Hepatocyte (in vitro differentiated cells): ENCODE measurements around the gene FES. TPM values are rescaled to one million over a fixed set of nuclear protein-coding genes. Genes with fewer than 3 reads are reported as not detected.

Source experiments
- DNase-seq: peaks from one replicate; pipeline ENCODE4 v3.0.0-alpha.2; 2016; ENCODE audit warnings: low spot score
- H2AFZ ChIP-seq: fragments of 200-600 bp; sonication (generic); 2 replicates; pipeline ENCODE4 v1.6.0; 2016; ENCODE audit warnings: antibody characterized with exemption, mild to moderate bottlenecking
- H3K27ac ChIP-seq: fragments of 200-600 bp; sonication (generic); 2 replicates; pipeline ENCODE4 v1.5.1; 2016; ENCODE audit warnings: mild to moderate bottlenecking
- H3K27me3 ChIP-seq: fragments of 200-600 bp; sonication (generic); 2 replicates; pipeline ENCODE4 v1.6.1; 2016
- H3K36me3 ChIP-seq: fragments of 200-600 bp; sonication (generic); replicated peaks from 2 replicates; pipeline ENCODE4 v1.5.1; 2016; ENCODE audit warnings: low read depth; ENCODE audit not compliant: insufficient read depth
- H3K4me1 ChIP-seq: fragments of 200-600 bp; sonication (generic); 2 replicates; pipeline ENCODE4 v1.5.1; 2016; ENCODE audit warnings: mild to moderate bottlenecking, moderate library complexity; ENCODE audit not compliant: insufficient read depth
- H3K4me2 ChIP-seq: fragments of 200-600 bp; sonication (generic); 2 replicates; pipeline ENCODE4 v1.6.0; 2016
- H3K4me3 ChIP-seq: fragments of 200-600 bp; sonication (generic); 2 replicates; pipeline ENCODE4 v1.5.1; 2016; ENCODE audit warnings: mild to moderate bottlenecking
- H3K79me2 ChIP-seq: fragments of 200-600 bp; sonication (generic); 2 replicates; pipeline ENCODE4 v1.6.0; 2017; ENCODE audit warnings: mild to moderate bottlenecking
- H3K9me2 ChIP-seq: fragments of 200-600 bp; sonication (generic); replicated peaks from 2 replicates; pipeline ENCODE4 v1.6.0; 2017; ENCODE audit warnings: mild to moderate bottlenecking; ENCODE audit not compliant: insufficient read depth
- H3K9me3 ChIP-seq: fragments of 200-600 bp; sonication (generic); 2 replicates; pipeline ENCODE4 v1.5.1; 2016; ENCODE audit warnings: low read depth, mild to moderate bottlenecking
- H4K20me1 ChIP-seq: fragments of 200-600 bp; sonication (generic); 2 replicates; pipeline ENCODE4 v1.6.0; 2016; ENCODE audit warnings: mild to moderate bottlenecking; ENCODE audit not compliant: insufficient read depth, poor library complexity, severe bottlenecking
- CTCF ChIP-seq: fragments of 200-600 bp; sonication (generic); IDR thresholded peaks from 2 replicates; pipeline ENCODE4 v1.5.1; 2016; ENCODE audit warnings: antibody characterized with exemption, mild to moderate bottlenecking; ENCODE audit not compliant: poor library complexity
- EZH2 ChIP-seq: fragments of 200-600 bp; sonication (generic); IDR thresholded peaks from 2 replicates; pipeline ENCODE4 v1.6.1; 2016; ENCODE audit warnings: antibody characterized with exemption, mild to moderate bottlenecking, borderline replicate concordance
- EZH2phosphoT487 ChIP-seq: fragments of 200-600 bp; sonication (generic); IDR thresholded peaks from one replicate; pipeline ENCODE4 v1.6.1; 2018; ENCODE audit warnings: antibody characterized with exemption, mild to moderate bottlenecking, low read depth, moderate library complexity; ENCODE audit not compliant: unreplicated experiment, severe bottlenecking
- WGBS: methylation state at CpG from one replicate; pipeline ENCODE4 v1.1.6; 2016; ENCODE audit warnings: low lambda C conversion rate; ENCODE audit errors: missing lambda C conversion rate; 5-methylcytosine and 5-hydroxymethylcytosine counted together
- polyA plus RNA-seq: library from polyadenylated mRNA; unstranded; fragments of >200 nt; fragmentation: Nextera tagmentation; extraction: Ambion mirVana; gene quantifications from 2 replicates; pipeline ENCODE4 v1.2.1, GENCODE V29; 2016
- total RNA-seq: library from RNA; depleted of rRNA; stranded (reverse); fragments of >200 nt; gene quantifications from 2 replicates; pipeline ENCODE4 v1.2.3, GENCODE V29; 2014

FES gene
- total and polyA plus RNA-seq, 2 experiments from 2014 or later = 7.3 to 13.5 TPM

DNA sequence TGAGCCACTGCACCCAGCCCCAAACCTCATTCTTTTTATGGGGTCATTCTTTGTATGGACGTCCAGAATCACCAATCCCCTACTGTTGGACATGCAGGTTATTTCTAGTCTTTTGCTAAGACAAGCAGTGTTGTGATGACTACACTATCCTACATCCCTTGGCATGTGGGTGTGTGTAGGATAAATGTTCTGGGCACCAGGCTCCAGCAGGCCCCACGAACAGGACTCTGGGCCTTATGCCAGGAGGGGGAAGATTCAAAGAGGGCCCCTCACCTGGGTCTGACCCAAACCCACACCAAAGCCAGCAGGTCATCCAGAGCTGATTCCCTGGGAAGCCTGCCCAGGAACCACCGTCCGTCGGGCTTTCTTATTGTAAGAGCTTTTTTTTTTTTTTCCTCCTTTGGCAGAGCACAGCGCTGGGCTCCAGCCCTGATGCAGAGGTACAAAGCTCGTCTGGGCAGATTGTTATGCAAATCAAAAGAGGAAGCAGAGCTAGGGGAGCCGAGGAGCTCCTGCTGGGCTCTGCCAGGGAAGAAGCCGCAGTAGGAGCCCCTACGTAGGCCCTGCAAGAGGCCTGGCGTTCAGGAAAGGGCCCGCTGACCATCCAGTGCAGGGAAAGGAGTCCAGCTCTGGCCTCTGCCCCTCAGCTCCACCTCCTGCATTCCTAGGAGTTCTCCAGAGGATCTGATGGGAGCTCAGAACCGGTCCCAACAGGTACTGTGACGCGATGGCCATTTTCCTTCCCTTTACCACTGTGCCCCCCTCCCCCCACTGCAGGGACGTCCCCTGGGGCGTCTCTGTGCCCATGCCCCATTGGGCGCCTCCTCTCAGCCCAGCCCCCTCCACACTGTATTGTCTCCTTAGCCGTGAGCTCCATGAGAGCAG lies 44.9 kb upstream of the FES start:
- no peaks in the 10 kb centered on the region for H3K9me3 ChIP-seq
- H3K79me2 ChIP-seq = no peaks in the 10 kb centered on the region
- no peak for TF ChIP-seq EZH2
- peak; percentile 63 for DNase-seq
- no peaks in the 10 kb centered on the region for H3K27me3 ChIP-seq
- H4K20me1 ChIP-seq = no peaks in the 10 kb centered on the region
- peak overlapping the region; percentile 61 for H3K27ac ChIP-seq
- H3K4me3 ChIP-seq = no peak overlapping the region
- peaks cover 10% of the 10 kb centered on the region for H3K4me1 ChIP-seq
- peak overlapping the region; percentile 41 for H3K4me2 ChIP-seq
- H3K36me3 ChIP-seq = no peaks in the 10 kb centered on the region
- WGBS = 53% methylated on average over 19 of the region's 19 CpGs
- H3K9me2 ChIP-seq = no peaks in the 10 kb centered on the region
- H2AFZ ChIP-seq = no peak overlapping the region

DNA sequence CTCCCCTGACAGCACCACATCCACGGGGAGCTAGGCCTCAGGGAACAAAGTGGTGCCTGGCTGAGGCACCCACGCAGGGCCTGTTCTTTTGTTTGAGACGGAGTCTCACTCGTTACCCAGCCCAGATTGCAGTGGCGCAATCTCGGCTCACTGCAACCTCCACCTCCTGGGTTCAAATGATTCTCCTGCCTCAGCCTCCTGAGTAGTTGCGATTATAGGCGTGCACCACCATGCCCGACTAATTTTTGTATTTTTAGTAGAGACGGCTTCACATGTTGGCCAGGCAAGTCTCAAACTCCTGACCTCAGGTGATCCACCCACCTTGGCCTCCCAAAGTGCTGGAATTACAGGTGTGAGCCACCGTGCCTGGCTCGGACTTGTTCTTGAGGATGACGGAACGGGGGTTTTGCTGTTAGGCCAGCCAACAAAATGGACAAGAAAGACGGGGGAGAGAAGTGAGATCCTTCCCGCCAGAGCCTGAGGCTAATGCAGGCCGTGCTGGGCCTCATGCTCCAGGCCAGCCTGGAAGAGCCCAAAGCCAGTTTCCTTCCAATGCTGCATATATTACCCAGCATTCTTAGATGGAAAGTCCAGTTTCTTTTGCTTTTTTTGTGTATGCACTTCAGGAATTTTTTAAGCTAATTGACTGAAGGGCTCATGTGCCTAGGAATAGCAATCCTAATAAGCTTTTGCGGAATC lies 44.0 kb upstream of the FES start:
- Histone ChIP-seq H3K4me3 (no peak overlapping the region), H3K4me2 (no peak overlapping the region), H2AFZ (no peak overlapping the region), H4K20me1 (no peaks in the 10 kb centered on the region), H3K27me3 (no peaks in the 10 kb centered on the region), H3K9me2 (no peaks in the 10 kb centered on the region), H3K79me2 (no peaks in the 10 kb centered on the region), H3K27ac (no peak overlapping the region), H3K36me3 (no peaks in the 10 kb centered on the region), H3K4me1 (peaks cover 10% of the 10 kb centered on the region), H3K9me3 (no peaks in the 10 kb centered on the region)
- TF ChIP-seq CTCF = no peak
- TF ChIP-seq EZH2 = no peak
- TF ChIP-seq EZH2phosphoT487 = no peak
- 92% methylated on average over 18 of the region's 18 CpGs for WGBS
- no peak for DNase-seq

- H3K9me3 ChIP-seq = no peaks in the 10 kb centered on the region
- peak; percentile 37 for DNase-seq
- no peak overlapping the region for H3K4me3 ChIP-seq
- no peak overlapping the region for H2AFZ ChIP-seq
- no peak overlapping the region for H3K4me2 ChIP-seq
- H3K79me2 ChIP-seq = no peaks in the 10 kb centered on the region
- no peaks in the 10 kb centered on the region for H3K27me3 ChIP-seq
- H3K27ac ChIP-seq = no peak overlapping the region
- no peak for TF ChIP-seq EZH2
- TF ChIP-seq EZH2phosphoT487 = no peak
- no peak for TF ChIP-seq CTCF
- no peaks in the 10 kb centered on the region for H4K20me1 ChIP-seq
- no peaks in the 10 kb centered on the region for H3K9me2 ChIP-seq
- H3K4me1 ChIP-seq = peaks cover 13% of the 10 kb centered on the region
- WGBS = 60% methylated on average over 8 of the region's 8 CpGs
- no peaks in the 10 kb centered on the region for H3K36me3 ChIP-seq
Measured at GRCh38 chr15:90840954-90841353, 43.4 kb upstream of the FES start.

- Histone ChIP-seq H4K20me1 (no peaks in the 10 kb centered on the region), H3K27ac (peak overlapping the region; percentile 68), H3K4me3 (no peak overlapping the region), H3K27me3 (no peaks in the 10 kb centered on the region), H3K36me3 (no peaks in the 10 kb centered on the region), H3K9me3 (no peaks in the 10 kb centered on the region), H3K4me2 (no peak overlapping the region), H3K79me2 (no peaks in the 10 kb centered on the region), H3K4me1 (peaks cover 6% of the 10 kb centered on the region), H2AFZ (no peak overlapping the region), H3K9me2 (no peaks in the 10 kb centered on the region)
- no peak for TF ChIP-seq EZH2phosphoT487
- TF ChIP-seq CTCF = no peak
- no peak for TF ChIP-seq EZH2
- WGBS = 83% methylated on average over 5 of the region's 5 CpGs
- DNase-seq = no peak
Measured at GRCh38 chr15:90844696-90845095, 39.6 kb upstream of the FES start.
